ENCODE measurements around the gene LSM12. TPM values are rescaled to one million over a fixed set of nuclear protein-coding genes. Genes with fewer than 3 reads are reported as not detected.

LSM12 gene
- polyA plus RNA-seq, 1 of the 3 experiments (the other 2 are of a cell fraction) = 26.6 TPM

DNA sequence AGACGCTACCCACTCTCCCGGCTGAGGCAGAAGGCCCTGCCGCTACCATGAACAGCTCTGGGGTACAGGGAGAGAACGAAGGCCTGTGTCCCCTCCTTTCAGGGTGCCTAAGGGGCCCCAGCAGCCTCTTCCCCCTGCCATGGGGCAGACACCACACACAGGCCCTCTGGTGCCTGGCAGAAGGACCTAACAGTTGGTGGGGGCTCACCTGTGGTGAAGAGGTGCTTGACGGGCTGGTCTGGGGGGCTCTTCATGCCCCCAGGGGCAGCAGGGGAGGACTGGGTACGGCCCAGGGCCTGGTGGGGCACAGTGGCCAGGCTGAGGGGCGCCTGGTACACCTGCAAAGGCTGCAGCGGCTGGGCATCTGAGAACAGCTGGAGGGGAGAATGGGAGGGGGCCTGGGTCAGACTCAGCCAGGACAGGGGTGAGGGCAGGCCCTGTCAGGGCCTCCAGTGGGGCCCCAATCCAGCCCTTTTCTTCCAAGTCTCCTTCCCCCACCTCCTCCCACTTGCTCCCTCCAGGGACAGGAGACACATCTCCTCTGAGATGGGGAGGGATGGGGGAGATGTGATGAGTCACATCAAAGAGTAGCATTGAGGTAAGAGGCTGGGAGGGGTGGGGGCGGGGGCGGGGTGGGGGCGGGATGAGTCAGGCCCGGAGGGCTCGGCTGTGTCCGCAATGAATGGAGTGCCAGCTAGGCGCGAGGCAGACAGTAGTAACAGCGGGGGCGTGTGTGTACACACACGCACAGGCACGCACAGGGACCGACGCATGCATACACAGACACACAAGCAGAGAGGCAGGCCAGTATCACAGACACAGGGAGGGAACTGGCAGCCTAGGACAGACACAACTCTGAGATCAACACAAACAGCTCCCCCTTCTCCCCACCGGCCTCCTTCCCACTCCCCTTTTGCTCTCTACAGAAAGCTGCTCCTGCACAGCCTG is 20.2 kb upstream of the LSM12 start (continued):
- TF ChIP-seq ZBTB33 (IDR thresholded peaks at IDR 0.05; ENCODE audit: borderline replicate concordance, low read depth) = no peak
- no peak for TF ChIP-seq EZH2phosphoT487 (IDR thresholded peaks at IDR 0.05; ENCODE audit: borderline replicate concordance, low read depth)
- no peak for TF ChIP-seq CTCF (IDR thresholded peaks at IDR 0.05)
- TF ChIP-seq GATA2 (CRISPR knock-in tag; IDR thresholded peaks at IDR 0.05) = no peak
- no peak for TF ChIP-seq NRF1 (IDR thresholded peaks at IDR 0.05; ENCODE audit: low read depth, low read length)
- no peak for TF ChIP-seq NFIC (IDR thresholded peaks at IDR 0.05; ENCODE audit: borderline replicate concordance)
- TF ChIP-seq MAX (IDR thresholded peaks at IDR 0.05; ENCODE audit: low read depth) = peak; percentile 83
- TF ChIP-seq, protein P1, sequence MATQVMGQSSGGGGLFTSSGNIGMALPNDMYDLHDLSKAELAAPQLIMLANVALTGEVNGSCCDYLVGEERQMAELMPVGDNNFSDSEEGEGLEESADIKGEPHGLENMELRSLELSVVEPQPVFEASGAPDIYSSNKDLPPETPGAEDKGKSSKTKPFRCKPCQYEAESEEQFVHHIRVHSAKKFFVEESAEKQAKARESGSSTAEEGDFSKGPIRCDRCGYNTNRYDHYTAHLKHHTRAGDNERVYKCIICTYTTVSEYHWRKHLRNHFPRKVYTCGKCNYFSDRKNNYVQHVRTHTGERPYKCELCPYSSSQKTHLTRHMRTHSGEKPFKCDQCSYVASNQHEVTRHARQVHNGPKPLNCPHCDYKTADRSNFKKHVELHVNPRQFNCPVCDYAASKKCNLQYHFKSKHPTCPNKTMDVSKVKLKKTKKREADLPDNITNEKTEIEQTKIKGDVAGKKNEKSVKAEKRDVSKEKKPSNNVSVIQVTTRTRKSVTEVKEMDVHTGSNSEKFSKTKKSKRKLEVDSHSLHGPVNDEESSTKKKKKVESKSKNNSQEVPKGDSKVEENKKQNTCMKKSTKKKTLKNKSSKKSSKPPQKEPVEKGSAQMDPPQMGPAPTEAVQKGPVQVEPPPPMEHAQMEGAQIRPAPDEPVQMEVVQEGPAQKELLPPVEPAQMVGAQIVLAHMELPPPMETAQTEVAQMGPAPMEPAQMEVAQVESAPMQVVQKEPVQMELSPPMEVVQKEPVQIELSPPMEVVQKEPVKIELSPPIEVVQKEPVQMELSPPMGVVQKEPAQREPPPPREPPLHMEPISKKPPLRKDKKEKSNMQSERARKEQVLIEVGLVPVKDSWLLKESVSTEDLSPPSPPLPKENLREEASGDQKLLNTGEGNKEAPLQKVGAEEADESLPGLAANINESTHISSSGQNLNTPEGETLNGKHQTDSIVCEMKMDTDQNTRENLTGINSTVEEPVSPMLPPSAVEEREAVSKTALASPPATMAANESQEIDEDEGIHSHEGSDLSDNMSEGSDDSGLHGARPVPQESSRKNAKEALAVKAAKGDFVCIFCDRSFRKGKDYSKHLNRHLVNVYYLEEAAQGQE (IDR thresholded peaks at IDR 0.05; ENCODE audit: low read depth, low read length) = no peak
- TF ChIP-seq TEAD4 (IDR thresholded peaks at IDR 0.05; ENCODE audit: borderline replicate concordance, insufficient read depth) = no peak
- no peak for TF ChIP-seq FOXM1 (IDR thresholded peaks at IDR 0.05; ENCODE audit: low read depth)
- TF ChIP-seq RXRA (IDR thresholded peaks at IDR 0.05; ENCODE audit: borderline replicate concordance, low read depth) = no peak
- TF ChIP-seq, protein P2, sequence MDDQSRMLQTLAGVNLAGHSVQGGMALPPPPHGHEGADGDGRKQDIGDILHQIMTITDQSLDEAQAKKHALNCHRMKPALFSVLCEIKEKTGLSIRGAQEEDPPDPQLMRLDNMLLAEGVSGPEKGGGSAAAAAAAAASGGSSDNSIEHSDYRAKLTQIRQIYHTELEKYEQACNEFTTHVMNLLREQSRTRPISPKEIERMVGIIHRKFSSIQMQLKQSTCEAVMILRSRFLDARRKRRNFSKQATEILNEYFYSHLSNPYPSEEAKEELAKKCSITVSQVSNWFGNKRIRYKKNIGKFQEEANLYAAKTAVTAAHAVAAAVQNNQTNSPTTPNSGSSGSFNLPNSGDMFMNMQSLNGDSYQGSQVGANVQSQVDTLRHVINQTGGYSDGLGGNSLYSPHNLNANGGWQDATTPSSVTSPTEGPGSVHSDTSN (IDR thresholded peaks at IDR 0.05) = 0 out of 2 replicates have a peak, but pooled peaks have one; percentile 27
- peak; percentile 42; the same call in 1 of the 2 replicates for TF ChIP-seq TCF12 (IDR thresholded peaks at IDR 0.05)
- peak; percentile 75 for TF ChIP-seq MXI1 (IDR thresholded peaks at IDR 0.05; ENCODE audit: low read depth, low read length)
- TF ChIP-seq TAF1 (IDR thresholded peaks at IDR 0.05; ENCODE audit: borderline replicate concordance, low read depth, low read length) = no peak
- TF ChIP-seq RCOR1 (IDR thresholded peaks at IDR 0.05; ENCODE audit: low read length) = no peak
- no peak for TF ChIP-seq CHD2 (IDR thresholded peaks at IDR 0.05; ENCODE audit: low read length, partially characterized antibody)
